IMR-90 (cell line): ENCODE results near the gene PTCHD4. TPM values are rescaled to one million over a fixed set of nuclear protein-coding genes. Genes with fewer than 3 reads are reported as not detected.

ENCODE experiments used
- ATAC-seq: fragments of 200-7000 bp; cut with Tn5 transposase; 2 replicates; pipeline ENCODE4 v1.9.1; 2020; ENCODE audit warnings: low read depth, mild to moderate bottlenecking, moderate library complexity
- BruUV-seq: library from RNA; stranded (reverse); fragments of 400-500 nt; replicated peaks from 2 replicates; lab custom pipeline; 2021; lab: Mats Ljungman, UMichigan
- CTCF ChIA-PET: fragments of 300-600 bp; formaldehyde crosslinking; extraction: SDS; loops from one replicate; lab custom pipeline; 2021; ENCODE audit warnings: antibody characterized with exemption; lab: Yijun Ruan, JAX
- POLR2A ChIA-PET: fragments of 300-600 bp; sonication (Branson Sonifier 250); formaldehyde crosslinking; loops from one replicate; lab custom pipeline; 2022; ENCODE audit warnings: antibody characterized with exemption; ENCODE audit not compliant: unreplicated experiment; lab: Charles Lee
- DNase-seq: peaks from one replicate; pipeline ENCODE4 v3.0.0; 2013
- H2AFZ ChIP-seq: replicated peaks from 2 replicates; pipeline ENCODE3; 2013; ENCODE audit warnings: low read length, mild to moderate bottlenecking; ENCODE audit not compliant: poor library complexity
- H2AK5ac ChIP-seq: 2 replicates; pipeline ENCODE4 v1.6.1; 2013; ENCODE audit warnings: low read depth, low read length, inconsistent platforms
- H2AK9ac ChIP-seq: replicated peaks from 2 replicates; pipeline ENCODE3; 2013; ENCODE audit warnings: mild to moderate bottlenecking, low read depth, low read length, moderate library complexity; ENCODE audit not compliant: poor library complexity
- H2BK120ac ChIP-seq: 2 replicates; pipeline ENCODE4 v1.6.1; 2013; ENCODE audit warnings: low read depth, low read length, inconsistent platforms
- H2BK15ac ChIP-seq: 3 replicates; pipeline ENCODE4 v1.6.1; 2013; ENCODE audit warnings: low read depth, low read length, inconsistent platforms
- H2BK20ac ChIP-seq: 2 replicates; pipeline ENCODE4 v1.6.1; 2013; ENCODE audit warnings: low read depth, mild to moderate bottlenecking, inconsistent platforms, low read length, moderate library complexity
- H2BK5ac ChIP-seq: 2 replicates; pipeline ENCODE4 v1.6.1; 2013; ENCODE audit warnings: mild to moderate bottlenecking, low read depth, low read length, inconsistent platforms; ENCODE audit not compliant: poor library complexity, severe bottlenecking
- H3K14ac ChIP-seq: replicated peaks from 2 replicates; pipeline ENCODE4 v1.6.1; 2013; ENCODE audit warnings: low read depth, low read length, inconsistent platforms
- H3K18ac ChIP-seq: 2 replicates; pipeline ENCODE4 v1.6.1; 2013; ENCODE audit warnings: low read depth, low read length, control low read depth
- H3K23ac ChIP-seq: 2 replicates; pipeline ENCODE4 v1.6.1; 2013; ENCODE audit warnings: low read depth, low read length, inconsistent platforms
- H3K27ac ChIP-seq: 2 replicates; pipeline ENCODE4 v1.5.1; 2013; ENCODE audit warnings: mild to moderate bottlenecking, control low read depth, low read length; ENCODE audit not compliant: insufficient read depth
- H3K27me3 ChIP-seq: 2 replicates; pipeline ENCODE4 v1.6.1; 2013; ENCODE audit warnings: low read length; ENCODE audit not compliant: control insufficient read depth, insufficient read depth
- H3K36me3 ChIP-seq: 2 replicates; pipeline ENCODE4 v1.6.1; 2013; ENCODE audit warnings: low read length, mixed read lengths; ENCODE audit not compliant: control insufficient read depth, insufficient read depth
- H3K4ac ChIP-seq: 2 replicates; pipeline ENCODE4 v1.6.1; 2013; ENCODE audit warnings: low read depth, low read length, inconsistent platforms
- H3K4me1 ChIP-seq: 2 replicates; pipeline ENCODE4 v1.6.1; 2013; ENCODE audit warnings: low read length, mixed read lengths; ENCODE audit not compliant: control insufficient read depth, insufficient read depth
- H3K4me2 ChIP-seq: 2 replicates; pipeline ENCODE4 v1.6.1; 2013; ENCODE audit warnings: low read depth, mild to moderate bottlenecking, control low read depth, low read length, moderate library complexity
- H3K4me3 ChIP-seq: 2 replicates; pipeline ENCODE4 v1.5.1; 2013; ENCODE audit warnings: low read depth, mild to moderate bottlenecking, control low read depth, low read length, moderate library complexity; ENCODE audit not compliant: insufficient read depth
- H3K56ac ChIP-seq: 2 replicates; pipeline ENCODE4 v1.6.1; 2013; ENCODE audit warnings: low read length, inconsistent platforms; ENCODE audit not compliant: insufficient read depth; ENCODE audit errors: extremely low read depth
- H3K79me1 ChIP-seq, 2 experiments: 2 replicates each; pipeline ENCODE4 v1.6.1; 2013; ENCODE audit warnings: low read length in 2 of 2, inconsistent platforms in 1 of 2, low read depth in 1 of 2
- H3K9ac ChIP-seq: 2 replicates; pipeline ENCODE4 v1.6.1; 2013; ENCODE audit warnings: low read depth, low read length, control low read depth
- H3K9me1 ChIP-seq: 2 replicates; pipeline ENCODE4 v1.6.1; 2013; ENCODE audit warnings: low read length, inconsistent platforms; ENCODE audit not compliant: insufficient read depth
- H3K9me3 ChIP-seq: 2 replicates; pipeline ENCODE4 v1.6.1; 2013; ENCODE audit warnings: low read length; ENCODE audit not compliant: control insufficient read depth, insufficient read depth
- H4K20me1 ChIP-seq: 2 replicates; pipeline ENCODE4 v1.6.1; 2013; ENCODE audit warnings: low read length, inconsistent platforms; ENCODE audit not compliant: insufficient read depth
- H4K5ac ChIP-seq: 2 replicates; pipeline ENCODE4 v1.6.1; 2013; ENCODE audit warnings: mild to moderate bottlenecking, low read depth, low read length, control low read depth
- H4K8ac ChIP-seq, 2 experiments: 2 replicates each; pipeline ENCODE4 v1.6.1; 2013; ENCODE audit warnings: low read depth in 2 of 2, low read length in 2 of 2, control low read depth in 1 of 2, inconsistent platforms in 1 of 2
- H4K91ac ChIP-seq: 2 replicates; pipeline ENCODE4 v1.6.1; 2013; ENCODE audit warnings: low read depth, low read length, inconsistent platforms; ENCODE audit not compliant: insufficient read depth
- CHD1 ChIP-seq: IDR thresholded peaks from 2 replicates; pipeline ENCODE4 v1.6.1; 2012; ENCODE audit warnings: low read depth, low read length, improper control_type of control experiment
- MAFK ChIP-seq: IDR thresholded peaks from 2 replicates; pipeline ENCODE4 v1.6.1; 2012; ENCODE audit warnings: low read depth, low read length, improper control_type of control experiment
- MXI1 ChIP-seq: IDR thresholded peaks from 2 replicates; pipeline ENCODE4 v1.6.1; 2012; ENCODE audit warnings: low read depth, mild to moderate bottlenecking, low read length, moderate library complexity, borderline replicate concordance
- NFE2L2 ChIP-seq: fragments of 150-350 bp; IDR thresholded peaks from 2 replicates; pipeline ENCODE4 v1.6.1; 2016; ENCODE audit warnings: low read depth, mild to moderate bottlenecking, low read length
- RAD21 ChIP-seq: IDR thresholded peaks from 2 replicates; pipeline ENCODE4 v1.6.1; 2012; ENCODE audit warnings: low read length, improper control_type of control experiment
- dilution Hi-C: fragments of 300-500 bp; cut with HindIII; formaldehyde crosslinking; loops from one replicate; pipeline ENCODE4 v1.14.3; 2018; ENCODE audit warnings: low sequenced_read_pairs; ENCODE audit not compliant: unreplicated experiment
- in situ Hi-C: fragments of 300-500 bp; cut with MboI; formaldehyde crosslinking; loops from 3 replicates; pipeline ENCODE4 v1.14.3; 2019; ENCODE audit warnings: low sequenced_read_pairs, inconsistent platforms, mixed read lengths
- intact Hi-C: fragments of 100-400 bp; cut with micrococcal nuclease; formaldehyde crosslinking; loops from 2 replicates; pipeline ENCODE4 v1.10.0; 2022
- polyA plus RNA-seq, 3 experiments: library from polyadenylated mRNA; depleted of rRNA; stranded (reverse); fragments of >200 nt; gene quantifications; 2 replicates each; pipeline ENCODE4 v1.2.3, GENCODE V29; 2012; ENCODE audit warnings: low replicate concordance in 1 of 3
- total RNA-seq: library from RNA; depleted of rRNA; stranded (reverse); fragments of >200 nt; gene quantifications from 2 replicates; pipeline ENCODE4 v1.2.3, GENCODE V29; 2012
- TF ChIP-seq, protein P1 (sequence below): conservative IDR thresholded peaks from 2 replicates; pipeline ENCODE4 v1.5.1; 2012; ENCODE audit warnings: mild to moderate bottlenecking, low read depth, low read length, improper control_type of control experiment
- TF ChIP-seq, protein P2 (sequence below): fragments of 150-350 bp; IDR thresholded peaks from 2 replicates; pipeline ENCODE4 v1.6.1; 2016; ENCODE audit warnings: low read depth, mild to moderate bottlenecking, low read length, moderate library complexity, borderline replicate concordance

The PTCHD4 gene
- total and polyA plus RNA-seq, 2 of the 4 experiments (the other 2 are of a cell fraction), result 0.53 to 0.72 TPM

DNA sequence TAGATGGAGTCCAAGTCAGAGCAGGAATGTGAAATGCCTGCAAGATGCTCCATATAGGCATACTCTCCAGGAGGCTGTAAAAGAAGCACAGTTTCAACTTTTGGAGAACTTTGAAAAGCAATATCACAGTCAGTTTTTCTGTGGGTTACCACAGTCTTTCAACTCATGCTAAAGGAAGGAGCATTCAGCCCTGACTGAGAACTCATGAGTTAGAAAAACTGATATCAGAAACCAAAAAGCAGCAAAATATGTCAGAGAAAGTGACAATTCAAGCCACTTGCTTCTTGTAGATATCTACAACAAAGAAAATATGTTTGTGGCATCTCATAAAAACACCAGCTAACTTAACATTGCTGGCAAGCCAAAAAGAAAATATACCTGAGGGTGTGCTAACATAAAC, 36.1 kb upstream of the PTCHD4 start:
- POLR2A ChIA-PET, result no interaction called here
- H4K8ac ChIP-seq, result no peak overlapping the region
- dilution Hi-C loops, result no loop called here

More for the DNA sequence above, 36.1 kb upstream of the PTCHD4 start:
- no peak overlapping the region for H3K27ac ChIP-seq
- H3K4me1 ChIP-seq, result no peaks in the 10 kb centered on the region
- H3K79me1 ChIP-seq, result no peaks in the 10 kb centered on the region
- H2AK9ac ChIP-seq, result no peak overlapping the region
- no peaks in the 10 kb centered on the region for H4K20me1 ChIP-seq
- no peak overlapping the region for H3K23ac ChIP-seq
- H3K56ac ChIP-seq, result no peak overlapping the region
- H2BK15ac ChIP-seq, result no peak overlapping the region
- H3K4me2 ChIP-seq, result no peak overlapping the region
- no peak for DNase-seq
- TF ChIP-seq, protein P1, sequence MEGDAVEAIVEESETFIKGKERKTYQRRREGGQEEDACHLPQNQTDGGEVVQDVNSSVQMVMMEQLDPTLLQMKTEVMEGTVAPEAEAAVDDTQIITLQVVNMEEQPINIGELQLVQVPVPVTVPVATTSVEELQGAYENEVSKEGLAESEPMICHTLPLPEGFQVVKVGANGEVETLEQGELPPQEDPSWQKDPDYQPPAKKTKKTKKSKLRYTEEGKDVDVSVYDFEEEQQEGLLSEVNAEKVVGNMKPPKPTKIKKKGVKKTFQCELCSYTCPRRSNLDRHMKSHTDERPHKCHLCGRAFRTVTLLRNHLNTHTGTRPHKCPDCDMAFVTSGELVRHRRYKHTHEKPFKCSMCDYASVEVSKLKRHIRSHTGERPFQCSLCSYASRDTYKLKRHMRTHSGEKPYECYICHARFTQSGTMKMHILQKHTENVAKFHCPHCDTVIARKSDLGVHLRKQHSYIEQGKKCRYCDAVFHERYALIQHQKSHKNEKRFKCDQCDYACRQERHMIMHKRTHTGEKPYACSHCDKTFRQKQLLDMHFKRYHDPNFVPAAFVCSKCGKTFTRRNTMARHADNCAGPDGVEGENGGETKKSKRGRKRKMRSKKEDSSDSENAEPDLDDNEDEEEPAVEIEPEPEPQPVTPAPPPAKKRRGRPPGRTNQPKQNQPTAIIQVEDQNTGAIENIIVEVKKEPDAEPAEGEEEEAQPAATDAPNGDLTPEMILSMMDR, result no peak
- TF ChIP-seq MAFK, result no peak
- TF ChIP-seq, protein P2, sequence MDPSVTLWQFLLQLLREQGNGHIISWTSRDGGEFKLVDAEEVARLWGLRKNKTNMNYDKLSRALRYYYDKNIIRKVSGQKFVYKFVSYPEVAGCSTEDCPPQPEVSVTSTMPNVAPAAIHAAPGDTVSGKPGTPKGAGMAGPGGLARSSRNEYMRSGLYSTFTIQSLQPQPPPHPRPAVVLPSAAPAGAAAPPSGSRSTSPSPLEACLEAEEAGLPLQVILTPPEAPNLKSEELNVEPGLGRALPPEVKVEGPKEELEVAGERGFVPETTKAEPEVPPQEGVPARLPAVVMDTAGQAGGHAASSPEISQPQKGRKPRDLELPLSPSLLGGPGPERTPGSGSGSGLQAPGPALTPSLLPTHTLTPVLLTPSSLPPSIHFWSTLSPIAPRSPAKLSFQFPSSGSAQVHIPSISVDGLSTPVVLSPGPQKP, result no peak
- TF ChIP-seq CHD1, result no peak
- TF ChIP-seq MXI1, result no peak
- no peak for TF ChIP-seq RAD21
- no peak for TF ChIP-seq NFE2L2
- H2BK5ac ChIP-seq, result no peak overlapping the region
- in situ Hi-C loops (no loop called here), intact Hi-C loops (no loop called here)
- CTCF ChIA-PET, result no interaction called here
- no peak overlapping the region for H2BK20ac ChIP-seq
- no peak for ATAC-seq
- no peak overlapping the region for H2AK5ac ChIP-seq
- no peak overlapping the region for H3K14ac ChIP-seq
- H3K9ac ChIP-seq, result no peak overlapping the region
- H3K18ac ChIP-seq, result no peak overlapping the region
- no peak overlapping the region for H3K4me3 ChIP-seq
- no peak overlapping the region for H4K91ac ChIP-seq
- H4K5ac ChIP-seq, result no peak overlapping the region
- no peak overlapping the region for H2BK120ac ChIP-seq
- no peak overlapping the region for H3K4ac ChIP-seq
- no peaks in the 10 kb centered on the region for H3K27me3 ChIP-seq
- no peaks in the 10 kb centered on the region for H3K36me3 ChIP-seq
- no peaks in the 10 kb centered on the region for H3K9me1 ChIP-seq
- BruUV-seq, result no TSS peak
- no peaks in the 10 kb centered on the region for H3K9me3 ChIP-seq
- no peak overlapping the region for H2AFZ ChIP-seq
